ENCODE results near the gene SGCD. TPM values are rescaled to one million over a fixed set of nuclear protein-coding genes. Genes with fewer than 3 reads are reported as not detected.

Gene SGCD
- total RNA-seq, 1 experiment from 2014 or later: not detected

DNA sequence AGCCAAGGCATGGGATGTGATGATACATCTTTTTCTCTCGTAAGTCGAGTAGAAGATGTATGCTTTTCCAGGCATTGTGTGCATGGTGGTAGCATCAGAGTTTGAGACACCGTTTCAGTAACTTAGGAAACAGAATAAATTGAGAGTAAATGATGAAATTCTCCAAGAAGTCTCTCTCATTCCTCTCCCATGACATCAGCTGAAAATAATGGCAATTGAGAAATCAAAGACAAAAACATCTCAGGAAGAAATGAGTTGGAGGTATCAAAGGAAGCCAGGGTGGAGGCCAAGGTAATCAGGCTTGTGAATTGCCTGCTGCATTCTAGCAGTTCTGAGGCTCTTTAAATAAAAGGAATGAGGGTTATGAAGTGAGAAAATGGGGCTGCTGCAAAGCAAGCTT, 53.9 kb downstream of the SGCD start:
- H3K27me3 ChIP-seq (ENCODE audit: insufficient read depth, low read length): no peaks in the 10 kb centered on the region
- no peaks in the 10 kb centered on the region for H4K20me1 ChIP-seq (ENCODE audit: insufficient read depth)
- no peak overlapping the region for H3K4me2 ChIP-seq (ENCODE audit: low read length)
- H3K27ac ChIP-seq (ENCODE audit: low read depth, low read length): no peak overlapping the region
- no peaks in the 10 kb centered on the region for H3K9me2 ChIP-seq (ENCODE audit: insufficient read depth)
- POLR2A ChIA-PET: no interaction called here
- H3K4me1 ChIP-seq (ENCODE audit: control insufficient read depth in 1 of 2, insufficient read depth in 2 of 2, low read length in 2 of 2): no peaks in the 10 kb centered on the region
- DNase-seq (ENCODE audit: low read depth, low spot score): no peak
- H3K36me3 ChIP-seq (ENCODE audit: control insufficient read depth in 1 of 2, insufficient read depth in 2 of 2, low read length in 2 of 2): no peaks in the 10 kb centered on the region
- H3K4me3 ChIP-seq (replicated peaks in 1 of 2; ENCODE audit: low read depth in 1 of 2, low read length in 2 of 2): no peak overlapping the region
- intact Hi-C loops (cut with micrococcal nuclease): no loop called here
- no peaks in the 10 kb centered on the region; a peak in 1 of 4 replicates for H3K9me3 ChIP-seq (ENCODE audit: control insufficient read depth in 1 of 2, insufficient read depth in 1 of 2, low read depth in 1 of 2, low read length in 2 of 2)
- no peak overlapping the region for H2AFZ ChIP-seq (ENCODE audit: low read depth, low read length, poor library complexity, severe bottlenecking)
- no peaks in the 10 kb centered on the region for H3K79me2 ChIP-seq (ENCODE audit: insufficient read depth, low read length)
- H3K9ac ChIP-seq (ENCODE audit: low read length): no peak overlapping the region
- RAD21 ChIA-PET (ENCODE audit: low non-redundant PET in 1 of 2, low total read pairs in 2 of 2, uncharacterized antibody in 2 of 2, unreplicated experiment in 2 of 2): no interaction called here
- no peak for TF ChIP-seq SRF (IDR thresholded peaks at IDR 0.05; ENCODE audit: low read depth)
- no peak for TF ChIP-seq SIN3A (IDR thresholded peaks at IDR 0.05; ENCODE audit: low read depth)
- TF ChIP-seq JUND (IDR thresholded peaks at IDR 0.05): no peak
- TF ChIP-seq ELF1 (IDR thresholded peaks at IDR 0.05; ENCODE audit: borderline replicate concordance, low read depth): no peak
- TF ChIP-seq, protein P1, sequence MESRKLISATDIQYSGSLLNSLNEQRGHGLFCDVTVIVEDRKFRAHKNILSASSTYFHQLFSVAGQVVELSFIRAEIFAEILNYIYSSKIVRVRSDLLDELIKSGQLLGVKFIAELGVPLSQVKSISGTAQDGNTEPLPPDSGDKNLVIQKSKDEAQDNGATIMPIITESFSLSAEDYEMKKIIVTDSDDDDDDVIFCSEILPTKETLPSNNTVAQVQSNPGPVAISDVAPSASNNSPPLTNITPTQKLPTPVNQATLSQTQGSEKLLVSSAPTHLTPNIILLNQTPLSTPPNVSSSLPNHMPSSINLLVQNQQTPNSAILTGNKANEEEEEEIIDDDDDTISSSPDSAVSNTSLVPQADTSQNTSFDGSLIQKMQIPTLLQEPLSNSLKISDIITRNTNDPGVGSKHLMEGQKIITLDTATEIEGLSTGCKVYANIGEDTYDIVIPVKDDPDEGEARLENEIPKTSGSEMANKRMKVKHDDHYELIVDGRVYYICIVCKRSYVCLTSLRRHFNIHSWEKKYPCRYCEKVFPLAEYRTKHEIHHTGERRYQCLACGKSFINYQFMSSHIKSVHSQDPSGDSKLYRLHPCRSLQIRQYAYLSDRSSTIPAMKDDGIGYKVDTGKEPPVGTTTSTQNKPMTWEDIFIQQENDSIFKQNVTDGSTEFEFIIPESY (IDR thresholded peaks at IDR 0.05; ENCODE audit: extremely low read depth, insufficient replicate concordance, low read length): no peak
- TF ChIP-seq, protein P2, sequence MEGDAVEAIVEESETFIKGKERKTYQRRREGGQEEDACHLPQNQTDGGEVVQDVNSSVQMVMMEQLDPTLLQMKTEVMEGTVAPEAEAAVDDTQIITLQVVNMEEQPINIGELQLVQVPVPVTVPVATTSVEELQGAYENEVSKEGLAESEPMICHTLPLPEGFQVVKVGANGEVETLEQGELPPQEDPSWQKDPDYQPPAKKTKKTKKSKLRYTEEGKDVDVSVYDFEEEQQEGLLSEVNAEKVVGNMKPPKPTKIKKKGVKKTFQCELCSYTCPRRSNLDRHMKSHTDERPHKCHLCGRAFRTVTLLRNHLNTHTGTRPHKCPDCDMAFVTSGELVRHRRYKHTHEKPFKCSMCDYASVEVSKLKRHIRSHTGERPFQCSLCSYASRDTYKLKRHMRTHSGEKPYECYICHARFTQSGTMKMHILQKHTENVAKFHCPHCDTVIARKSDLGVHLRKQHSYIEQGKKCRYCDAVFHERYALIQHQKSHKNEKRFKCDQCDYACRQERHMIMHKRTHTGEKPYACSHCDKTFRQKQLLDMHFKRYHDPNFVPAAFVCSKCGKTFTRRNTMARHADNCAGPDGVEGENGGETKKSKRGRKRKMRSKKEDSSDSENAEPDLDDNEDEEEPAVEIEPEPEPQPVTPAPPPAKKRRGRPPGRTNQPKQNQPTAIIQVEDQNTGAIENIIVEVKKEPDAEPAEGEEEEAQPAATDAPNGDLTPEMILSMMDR (IDR thresholded peaks at IDR 0.05 in 2 of 3, conservative IDR thresholded peaks at IDR 0.05 in 1 of 3; ENCODE audit: borderline replicate concordance in 1 of 3, insufficient read depth in 1 of 3, low read depth in 2 of 3, low read length in 2 of 3): no peak
- no peak for TF ChIP-seq RAD21 (IDR thresholded peaks at IDR 0.05; ENCODE audit: low read depth)
- no peak for TF ChIP-seq EZH2 (IDR thresholded peaks at IDR 0.05)
- TF ChIP-seq EZH2phosphoT487 (IDR thresholded peaks at IDR 0.05; ENCODE audit: borderline replicate concordance): no peak
- TF ChIP-seq, protein P3, sequence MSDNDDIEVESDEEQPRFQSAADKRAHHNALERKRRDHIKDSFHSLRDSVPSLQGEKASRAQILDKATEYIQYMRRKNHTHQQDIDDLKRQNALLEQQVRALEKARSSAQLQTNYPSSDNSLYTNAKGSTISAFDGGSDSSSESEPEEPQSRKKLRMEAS (IDR thresholded peaks at IDR 0.05): no peak
- TF ChIP-seq FOSL1 (IDR thresholded peaks at IDR 0.05; ENCODE audit: low read depth): no peak
- no peak for TF ChIP-seq POLR2AphosphoS5 (IDR thresholded peaks at IDR 0.05; ENCODE audit: low read depth, low read length)
- TF ChIP-seq, protein P4, sequence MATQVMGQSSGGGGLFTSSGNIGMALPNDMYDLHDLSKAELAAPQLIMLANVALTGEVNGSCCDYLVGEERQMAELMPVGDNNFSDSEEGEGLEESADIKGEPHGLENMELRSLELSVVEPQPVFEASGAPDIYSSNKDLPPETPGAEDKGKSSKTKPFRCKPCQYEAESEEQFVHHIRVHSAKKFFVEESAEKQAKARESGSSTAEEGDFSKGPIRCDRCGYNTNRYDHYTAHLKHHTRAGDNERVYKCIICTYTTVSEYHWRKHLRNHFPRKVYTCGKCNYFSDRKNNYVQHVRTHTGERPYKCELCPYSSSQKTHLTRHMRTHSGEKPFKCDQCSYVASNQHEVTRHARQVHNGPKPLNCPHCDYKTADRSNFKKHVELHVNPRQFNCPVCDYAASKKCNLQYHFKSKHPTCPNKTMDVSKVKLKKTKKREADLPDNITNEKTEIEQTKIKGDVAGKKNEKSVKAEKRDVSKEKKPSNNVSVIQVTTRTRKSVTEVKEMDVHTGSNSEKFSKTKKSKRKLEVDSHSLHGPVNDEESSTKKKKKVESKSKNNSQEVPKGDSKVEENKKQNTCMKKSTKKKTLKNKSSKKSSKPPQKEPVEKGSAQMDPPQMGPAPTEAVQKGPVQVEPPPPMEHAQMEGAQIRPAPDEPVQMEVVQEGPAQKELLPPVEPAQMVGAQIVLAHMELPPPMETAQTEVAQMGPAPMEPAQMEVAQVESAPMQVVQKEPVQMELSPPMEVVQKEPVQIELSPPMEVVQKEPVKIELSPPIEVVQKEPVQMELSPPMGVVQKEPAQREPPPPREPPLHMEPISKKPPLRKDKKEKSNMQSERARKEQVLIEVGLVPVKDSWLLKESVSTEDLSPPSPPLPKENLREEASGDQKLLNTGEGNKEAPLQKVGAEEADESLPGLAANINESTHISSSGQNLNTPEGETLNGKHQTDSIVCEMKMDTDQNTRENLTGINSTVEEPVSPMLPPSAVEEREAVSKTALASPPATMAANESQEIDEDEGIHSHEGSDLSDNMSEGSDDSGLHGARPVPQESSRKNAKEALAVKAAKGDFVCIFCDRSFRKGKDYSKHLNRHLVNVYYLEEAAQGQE (IDR thresholded peaks at IDR 0.05; ENCODE audit: low read depth): no peak
- TF ChIP-seq, protein P5, sequence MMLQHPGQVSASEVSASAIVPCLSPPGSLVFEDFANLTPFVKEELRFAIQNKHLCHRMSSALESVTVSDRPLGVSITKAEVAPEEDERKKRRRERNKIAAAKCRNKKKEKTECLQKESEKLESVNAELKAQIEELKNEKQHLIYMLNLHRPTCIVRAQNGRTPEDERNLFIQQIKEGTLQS (IDR thresholded peaks at IDR 0.05): no peak
- TF ChIP-seq YY1 (IDR thresholded peaks at IDR 0.05; ENCODE audit: extremely low read depth, insufficient replicate concordance, low read depth, low read length): no peak
- no peak for TF ChIP-seq POLR2A (IDR thresholded peaks at IDR 0.05; ENCODE audit: borderline replicate concordance, extremely low read depth, insufficient read depth, insufficient read length)
- no peak for TF ChIP-seq TCF7L2 (IDR thresholded peaks at IDR 0.05; ENCODE audit: borderline replicate concordance, extremely low read depth, insufficient read depth, insufficient read length)
- TF ChIP-seq EGR1 (IDR thresholded peaks at IDR 0.05; ENCODE audit: low read depth): no peak
- no peak for TF ChIP-seq CBX3 (IDR thresholded peaks at IDR 0.05; ENCODE audit: low read depth)
- no peak for TF ChIP-seq CEBPB (IDR thresholded peaks at IDR 0.05; ENCODE audit: low read depth)
- ATAC-seq: no peak
- CTCF ChIA-PET: no interaction called here
- BruUV-seq (replicated peaks): no TSS peak

All from HCT116 (cell line).